Medulla oblongata (tissue), 1 donor: ENCODE data around the gene FAM107B.

Experiments
- DNase-seq: peaks from one replicate; pipeline ENCODE4 v3.0.0-alpha.2; 2015; ENCODE audit errors: extremely low spot score

Gene FAM107B

GRCh38 chr10:14535457-14536130 is 239.1 kb downstream of the FAM107B start:
- no peak for DNase-seq

GRCh38 chr10:14534152-14534551 is 240.5 kb downstream of the FAM107B start:
- DNase-seq = no peak

- no peak for DNase-seq
Observed at GRCh38 chr10:14533295-14533694, 241.4 kb downstream of the FAM107B start.

- DNase-seq = no peak
Observed at GRCh38 chr10:14532473-14533251, 242.0 kb downstream of the FAM107B start.

GRCh38 chr10:14531974-14532373 is 242.7 kb downstream of the FAM107B start:
- DNase-seq = no peak

- no peak for DNase-seq
Observed at GRCh38 chr10:14530465-14530864, 244.2 kb downstream of the FAM107B start.

GRCh38 chr10:14529351-14529750 is 245.3 kb downstream of the FAM107B start:
- DNase-seq = no peak

GRCh38 chr10:14528450-14528849 is 246.2 kb downstream of the FAM107B start:
- DNase-seq = no peak

GRCh38 chr10:14527915-14528314 is 246.8 kb downstream of the FAM107B start:
- DNase-seq = no peak

- DNase-seq = no peak
Observed at GRCh38 chr10:14527134-14527844, 247.4 kb downstream of the FAM107B start.

GRCh38 chr10:14526326-14526725 is 248.4 kb downstream of the FAM107B start:
- DNase-seq = no peak

GRCh38 chr10:14524691-14525324 is 249.9 kb downstream of the FAM107B start:
- no peak for DNase-seq

- no peak for DNase-seq
Observed at GRCh38 chr10:14523286-14523685, 251.4 kb downstream of the FAM107B start.

- no peak for DNase-seq
Observed at GRCh38 chr10:14519785-14520184, 254.9 kb downstream of the FAM107B start.

GRCh38 chr10:14518149-14518548 is 256.5 kb downstream of the FAM107B start:
- DNase-seq = no peak

GRCh38 chr10:14513123-14513522 is 261.6 kb downstream of the FAM107B start:
- DNase-seq = no peak

- no peak for DNase-seq
Observed at GRCh38 chr10:14510346-14510745, 264.4 kb downstream of the FAM107B start.

- DNase-seq = no peak
Observed at GRCh38 chr10:14508725-14509124, 266.0 kb downstream of the FAM107B start.

- DNase-seq = no peak
Observed at GRCh38 chr10:14507781-14508180, 266.9 kb downstream of the FAM107B start.

- DNase-seq = no peak
Observed at GRCh38 chr10:14507176-14507575, 267.5 kb downstream of the FAM107B start.

- no peak for DNase-seq
Observed at GRCh38 chr10:14502431-14502830, 272.3 kb downstream of the FAM107B start.

- DNase-seq = no peak
Observed at GRCh38 chr10:14500172-14500765, 274.4 kb downstream of the FAM107B start.
